Astrocyte of the cerebellum (primary cell): ENCODE measurements around the gene MEIS2.
A peak's percentile ranks its signal among the peaks of the same experiment; 100 is the strongest.

Experiments
- DNase-seq: peaks from one replicate; pipeline ENCODE4 v3.0.0-alpha.2; 2011; ENCODE audit warnings: low read depth
- H3K4me3 ChIP-seq: 2 replicates; pipeline ENCODE4 v1.5.1; 2011; ENCODE audit warnings: mild to moderate bottlenecking, low read depth, low read length, moderate library complexity
- in situ Hi-C: cut with HindIII; loops from 2 replicates; pipeline ENCODE4 v1.10.0; 2017; ENCODE audit warnings: low sequenced_read_pairs
- TF ChIP-seq, protein P1 (sequence below): IDR thresholded peaks from 2 replicates; pipeline ENCODE4 v1.5.1; 2012; ENCODE audit warnings: low read length, low read depth, moderate library complexity, mild to moderate bottlenecking; ENCODE audit errors: missing control alignments

MEIS2 gene

DNA sequence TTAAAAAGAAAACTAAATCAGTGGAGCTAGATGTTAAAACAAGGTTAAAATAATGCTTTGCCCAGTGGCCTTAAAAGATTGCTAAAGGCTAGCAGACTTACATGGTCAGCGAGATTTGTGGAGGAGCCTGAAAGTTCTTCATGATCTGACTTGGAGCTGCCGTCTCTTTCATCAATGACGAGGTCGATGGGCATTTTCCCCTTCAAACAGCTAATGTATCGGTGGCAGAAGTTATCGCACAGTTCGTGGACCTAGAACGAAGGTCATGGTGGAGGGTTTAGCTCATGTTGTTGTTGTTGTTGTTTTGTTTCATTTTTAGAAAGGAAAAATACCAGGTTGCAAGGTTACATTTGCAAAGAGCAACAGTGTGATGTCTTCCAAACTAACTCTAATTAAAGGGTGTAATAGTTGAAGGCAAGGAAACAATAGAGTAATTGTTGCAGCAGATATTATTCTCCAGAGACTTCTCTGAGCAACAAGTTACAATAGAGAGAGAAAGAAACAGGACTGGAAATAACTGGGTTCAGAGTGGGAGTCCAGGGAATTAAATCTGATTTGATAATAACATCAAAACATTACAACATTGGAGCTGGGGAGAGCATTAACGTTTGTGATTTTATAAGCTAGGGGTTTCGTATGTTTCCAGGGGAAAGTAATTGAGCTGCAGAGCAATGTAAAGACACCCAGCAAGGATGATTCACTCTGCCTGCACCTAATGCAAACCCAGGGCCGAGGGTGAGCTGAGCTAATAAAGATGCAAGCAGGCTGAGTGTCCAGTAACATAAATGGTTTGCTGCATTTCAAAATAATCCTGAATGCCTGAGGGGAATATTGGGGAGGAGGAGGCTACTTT, 6.6 kb downstream of the MEIS2 start:
- H3K4me3 ChIP-seq = peak overlapping the region; percentile 88
- TF ChIP-seq, protein P1, sequence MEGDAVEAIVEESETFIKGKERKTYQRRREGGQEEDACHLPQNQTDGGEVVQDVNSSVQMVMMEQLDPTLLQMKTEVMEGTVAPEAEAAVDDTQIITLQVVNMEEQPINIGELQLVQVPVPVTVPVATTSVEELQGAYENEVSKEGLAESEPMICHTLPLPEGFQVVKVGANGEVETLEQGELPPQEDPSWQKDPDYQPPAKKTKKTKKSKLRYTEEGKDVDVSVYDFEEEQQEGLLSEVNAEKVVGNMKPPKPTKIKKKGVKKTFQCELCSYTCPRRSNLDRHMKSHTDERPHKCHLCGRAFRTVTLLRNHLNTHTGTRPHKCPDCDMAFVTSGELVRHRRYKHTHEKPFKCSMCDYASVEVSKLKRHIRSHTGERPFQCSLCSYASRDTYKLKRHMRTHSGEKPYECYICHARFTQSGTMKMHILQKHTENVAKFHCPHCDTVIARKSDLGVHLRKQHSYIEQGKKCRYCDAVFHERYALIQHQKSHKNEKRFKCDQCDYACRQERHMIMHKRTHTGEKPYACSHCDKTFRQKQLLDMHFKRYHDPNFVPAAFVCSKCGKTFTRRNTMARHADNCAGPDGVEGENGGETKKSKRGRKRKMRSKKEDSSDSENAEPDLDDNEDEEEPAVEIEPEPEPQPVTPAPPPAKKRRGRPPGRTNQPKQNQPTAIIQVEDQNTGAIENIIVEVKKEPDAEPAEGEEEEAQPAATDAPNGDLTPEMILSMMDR = no peak
- in situ Hi-C loops = no loop called here
- no peak for DNase-seq

DNA sequence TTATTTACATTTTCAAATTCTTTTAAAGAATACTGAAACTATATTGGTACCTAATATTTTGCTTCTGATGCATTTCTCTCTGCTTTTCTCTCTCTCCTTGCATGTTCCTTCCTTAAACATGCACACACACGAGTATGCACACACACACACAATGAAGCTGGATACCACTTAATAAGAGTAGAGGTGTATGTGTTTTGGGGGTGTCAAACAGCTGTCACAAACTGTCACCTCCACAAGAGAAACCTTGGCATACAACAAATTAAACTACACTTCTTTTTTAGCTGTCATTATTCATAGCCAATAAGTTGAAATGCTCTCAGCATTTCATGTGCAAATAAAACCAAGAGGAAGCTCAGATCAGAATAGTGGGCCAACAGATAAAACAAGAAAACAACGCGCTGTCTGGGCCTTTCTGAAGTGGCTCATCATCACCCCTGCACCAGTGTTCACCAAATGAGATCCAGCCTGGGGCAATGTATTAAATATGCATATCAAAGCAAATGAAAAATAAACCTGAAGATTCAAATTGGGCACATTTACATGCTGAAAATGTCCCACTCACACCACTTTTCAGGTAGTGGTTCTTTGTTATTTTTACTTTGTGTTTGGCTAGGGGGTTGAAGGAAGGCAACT, 9.7 kb downstream of the MEIS2 start:
- DNase-seq = no peak
- in situ Hi-C loops = no loop called here
- TF ChIP-seq, protein P1 = no peak
- H3K4me3 ChIP-seq = peak overlapping the region; percentile 11

GRCh38 chr15:37088436-37088835, 11.9 kb downstream of the MEIS2 start:
- H3K4me3 ChIP-seq = no peak overlapping the region
- TF ChIP-seq, protein P1 = no peak
- DNase-seq = no peak
- in situ Hi-C loops = no loop called here

GRCh38 chr15:37087131-37087588, 13.2 kb downstream of the MEIS2 start:
- in situ Hi-C loops = no loop called here
- H3K4me3 ChIP-seq = no peak overlapping the region
- TF ChIP-seq, protein P1 = no peak
- no peak for DNase-seq

DNA sequence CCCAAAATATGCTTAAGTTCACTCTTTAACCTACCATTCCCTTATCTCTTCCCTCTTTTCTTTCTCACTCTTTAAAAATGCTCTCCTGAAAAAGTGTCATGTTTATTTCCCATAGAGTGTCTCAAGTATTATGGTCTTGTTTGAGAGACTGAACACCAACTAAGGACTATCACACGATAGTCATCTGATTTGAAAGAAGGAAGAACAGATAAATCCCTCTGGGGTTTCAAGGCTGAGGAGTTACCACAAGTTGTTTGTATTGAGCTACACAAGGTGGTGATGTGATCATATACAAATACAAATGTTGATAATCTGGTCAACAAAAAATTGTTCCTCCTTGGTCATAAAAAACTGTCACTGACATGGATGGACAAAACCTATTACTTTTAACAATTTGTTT, 13.8 kb downstream of the MEIS2 start:
- TF ChIP-seq, protein P1 = no peak
- H3K4me3 ChIP-seq = no peak overlapping the region
- no peak for DNase-seq
- in situ Hi-C loops = no loop called here

GRCh38 chr15:37086120-37086519, 14.2 kb downstream of the MEIS2 start:
- TF ChIP-seq, protein P1 = no peak
- no peak for DNase-seq
- no peak overlapping the region for H3K4me3 ChIP-seq
- in situ Hi-C loops = no loop called here
